LNCaP clone FGC (cell line): ENCODE results near the gene ESPN.

Experiments used
- DNase-seq: peaks from one replicate; pipeline ENCODE4 v3.0.0-alpha.2; 2011; ENCODE audit warnings: low read depth
- H3K4me3 ChIP-seq: 2 replicates; pipeline ENCODE4 v1.5.1; 2011; ENCODE audit warnings: mild to moderate bottlenecking, low read depth, low read length, control low read depth
- CTCF ChIP-seq: IDR thresholded peaks from 2 replicates; pipeline ENCODE4 v1.5.1; 2012; ENCODE audit warnings: mild to moderate bottlenecking; ENCODE audit not compliant: control insufficient read depth, insufficient read depth; ENCODE audit errors: extremely low read depth

ESPN gene

GRCh38 chr1:6424619-6425593, at the start of gene ESPN:
Gene ESPN (plus strand): TSS chr1:6424776. CDS start chr1:6424956, 180 bp downstream.
- no peak within 1 kb of the TSS for H3K4me3 ChIP-seq
- no peak for TF ChIP-seq CTCF
- DNase-seq, result no peak

- DNase-seq, result no peak
- H3K4me3 ChIP-seq, result no peak overlapping the region
- TF ChIP-seq CTCF, result no peak
Observed at GRCh38 chr1:6378096-6378746, 46.4 kb upstream of the ESPN start.

GRCh38 chr1:6380037-6380436, 44.5 kb upstream of the ESPN start:
- DNase-seq, result no peak
- no peak for TF ChIP-seq CTCF
- H3K4me3 ChIP-seq, result no peak overlapping the region

GRCh38 chr1:6384135-6384534, 40.4 kb upstream of the ESPN start:
- DNase-seq, result no peak
- H3K4me3 ChIP-seq, result no peak overlapping the region
- TF ChIP-seq CTCF, result no peak

- no peak overlapping the region for H3K4me3 ChIP-seq
- TF ChIP-seq CTCF, result no peak
- no peak for DNase-seq
Observed at GRCh38 chr1:6384962-6385361, 39.6 kb upstream of the ESPN start.

- DNase-seq, result no peak
- H3K4me3 ChIP-seq, result no peak overlapping the region
- no peak for TF ChIP-seq CTCF
Observed at GRCh38 chr1:6385488-6386191, 38.9 kb upstream of the ESPN start.
